ENCODE data around the gene TMEM200A.

Gene TMEM200A

DNA sequence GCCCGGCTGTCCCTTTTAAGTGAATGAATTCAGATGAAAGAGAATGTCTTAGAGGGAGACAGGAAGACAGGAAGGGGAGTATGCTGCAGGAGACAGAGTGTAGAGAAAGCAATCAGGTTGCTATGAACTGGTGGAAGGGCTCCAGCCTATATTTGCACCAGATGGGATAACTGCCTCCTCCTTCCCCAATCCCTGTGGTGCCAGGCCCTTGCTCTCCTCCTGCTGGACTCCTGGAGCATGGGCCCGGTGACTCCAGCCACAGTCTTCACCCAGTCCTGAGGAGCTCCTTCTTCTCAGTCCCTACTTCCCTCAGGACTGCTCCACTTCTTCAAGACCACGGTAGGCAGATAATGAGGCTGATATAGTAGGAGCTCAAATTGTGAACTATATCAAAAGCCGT, 91.8 kb downstream of the TMEM200A start:
- no peak overlapping the region for H3K9ac ChIP-seq (ENCODE audit: low read depth, low read length)
- no peak overlapping the region for H3K4me3 ChIP-seq (ENCODE audit: low read depth in 1 of 2, low read length in 2 of 2)
- no peak overlapping the region for H3K4me2 ChIP-seq (ENCODE audit: insufficient read depth, low read length)
- no peak for TF ChIP-seq EZH2 (IDR thresholded peaks at IDR 0.05; ENCODE audit: borderline replicate concordance, low read depth, low read length, severe bottlenecking)
- H4K20me1 ChIP-seq (ENCODE audit: insufficient read depth, low read length), result no peaks in the 10 kb centered on the region
- peak; percentile 69 for ATAC-seq (ENCODE audit: insufficient read depth, low read depth)
- H3K27me3 ChIP-seq (ENCODE audit: insufficient read depth, low read length, poor library complexity), result no peaks in the 10 kb centered on the region
- no peak overlapping the region for H3K27ac ChIP-seq (ENCODE audit: low read length)
- H3K79me2 ChIP-seq (ENCODE audit: insufficient read depth, low read length), result no peaks in the 10 kb centered on the region
- no peaks in the 10 kb centered on the region for H3K4me1 ChIP-seq (ENCODE audit: insufficient read depth, low read length)
- H3K36me3 ChIP-seq (ENCODE audit: insufficient read depth, low read length), result no peaks in the 10 kb centered on the region
- no peak overlapping the region for H2AFZ ChIP-seq (ENCODE audit: low read depth, low read length)
- DNase-seq, result no peak
- no peaks in the 10 kb centered on the region for H3K9me3 ChIP-seq (ENCODE audit: insufficient read depth, low read length, severe bottlenecking)

GRCh38 chr6:130459316-130459715, 93.5 kb downstream of the TMEM200A start:
- Histone ChIP-seq H3K79me2 (ENCODE audit: insufficient read depth, low read length) (no peaks in the 10 kb centered on the region), H3K9ac (ENCODE audit: low read depth, low read length) (no peak overlapping the region), H3K9me3 (ENCODE audit: insufficient read depth, low read length, severe bottlenecking) (no peaks in the 10 kb centered on the region), H3K27ac (ENCODE audit: low read length) (no peak overlapping the region), H3K36me3 (ENCODE audit: insufficient read depth, low read length) (no peaks in the 10 kb centered on the region), H3K27me3 (ENCODE audit: insufficient read depth, low read length, poor library complexity) (no peaks in the 10 kb centered on the region), H2AFZ (ENCODE audit: low read depth, low read length) (no peak overlapping the region), H3K4me2 (ENCODE audit: insufficient read depth, low read length) (no peak overlapping the region), H4K20me1 (ENCODE audit: insufficient read depth, low read length) (no peaks in the 10 kb centered on the region), H3K4me3 (ENCODE audit: low read depth in 1 of 2, low read length in 2 of 2) (no peak overlapping the region), H3K4me1 (ENCODE audit: insufficient read depth, low read length) (no peaks in the 10 kb centered on the region)
- TF ChIP-seq CTCF (IDR thresholded peaks at IDR 0.05; ENCODE audit: borderline replicate concordance, extremely low read depth, low read length, poor library complexity, severe bottlenecking) (no peak), EZH2 (IDR thresholded peaks at IDR 0.05; ENCODE audit: borderline replicate concordance, low read depth, low read length, severe bottlenecking) (no peak)
- no peak for ATAC-seq (ENCODE audit: insufficient read depth, low read depth)
- DNase-seq, result no peak

DNA sequence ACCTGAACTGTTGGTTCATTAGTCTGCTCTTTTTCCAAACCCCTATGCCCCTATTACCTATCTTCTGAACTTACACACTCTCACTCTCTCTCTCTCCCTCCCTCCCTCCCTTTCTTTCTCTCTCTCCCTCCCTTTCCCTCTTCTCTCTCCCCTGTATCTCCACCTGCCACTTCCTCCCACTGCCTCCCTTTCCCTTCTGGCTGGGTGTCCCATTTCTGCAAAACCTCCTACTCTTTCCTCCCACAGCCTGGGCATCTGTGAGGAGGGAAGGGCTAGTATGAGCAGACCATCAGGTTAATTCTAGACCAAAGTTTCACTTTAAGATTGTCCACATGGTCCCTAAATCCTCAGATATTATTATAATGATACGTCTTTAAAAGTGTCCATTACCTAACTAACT, 95.1 kb downstream of the TMEM200A start:
- TF ChIP-seq CTCF (IDR thresholded peaks at IDR 0.05; ENCODE audit: borderline replicate concordance, extremely low read depth, low read length, poor library complexity, severe bottlenecking), result no peak
- no peak for TF ChIP-seq EZH2 (IDR thresholded peaks at IDR 0.05; ENCODE audit: borderline replicate concordance, low read depth, low read length, severe bottlenecking)
- Histone ChIP-seq H3K4me1 (ENCODE audit: insufficient read depth, low read length) (no peaks in the 10 kb centered on the region), H3K27ac (ENCODE audit: low read length) (no peak overlapping the region), H3K9me3 (ENCODE audit: insufficient read depth, low read length, severe bottlenecking) (no peaks in the 10 kb centered on the region), H3K4me3 (ENCODE audit: low read depth in 1 of 2, low read length in 2 of 2) (no peak overlapping the region), H3K9ac (ENCODE audit: low read depth, low read length) (no peak overlapping the region), H2AFZ (ENCODE audit: low read depth, low read length) (no peak overlapping the region), H4K20me1 (ENCODE audit: insufficient read depth, low read length) (no peaks in the 10 kb centered on the region), H3K79me2 (ENCODE audit: insufficient read depth, low read length) (no peaks in the 10 kb centered on the region), H3K36me3 (ENCODE audit: insufficient read depth, low read length) (no peaks in the 10 kb centered on the region), H3K27me3 (ENCODE audit: insufficient read depth, low read length, poor library complexity) (no peaks in the 10 kb centered on the region), H3K4me2 (ENCODE audit: insufficient read depth, low read length) (no peak overlapping the region)
- DNase-seq (no peak), ATAC-seq (ENCODE audit: insufficient read depth, low read depth) (no peak)

- no peak overlapping the region for H3K4me3 ChIP-seq (ENCODE audit: low read depth in 1 of 2, low read length in 2 of 2)
- ATAC-seq (ENCODE audit: insufficient read depth, low read depth), result no peak
These were observed 100.4 kb downstream of the TMEM200A start for GRCh38 chr6:130466052-130466747.

More at GRCh38 chr6:130466052-130466747, 100.4 kb downstream of the TMEM200A start:
- Histone ChIP-seq H4K20me1 (ENCODE audit: insufficient read depth, low read length) (no peaks in the 10 kb centered on the region), H2AFZ (ENCODE audit: low read depth, low read length) (no peak overlapping the region), H3K4me1 (ENCODE audit: insufficient read depth, low read length) (no peaks in the 10 kb centered on the region), H3K27ac (ENCODE audit: low read length) (no peak overlapping the region), H3K79me2 (ENCODE audit: insufficient read depth, low read length) (no peaks in the 10 kb centered on the region), H3K36me3 (ENCODE audit: insufficient read depth, low read length) (no peaks in the 10 kb centered on the region), H3K9ac (ENCODE audit: low read depth, low read length) (no peak overlapping the region), H3K27me3 (ENCODE audit: insufficient read depth, low read length, poor library complexity) (no peaks in the 10 kb centered on the region), H3K4me2 (ENCODE audit: insufficient read depth, low read length) (no peak overlapping the region), H3K9me3 (ENCODE audit: insufficient read depth, low read length, severe bottlenecking) (no peaks in the 10 kb centered on the region)
- TF ChIP-seq CTCF (IDR thresholded peaks at IDR 0.05; ENCODE audit: borderline replicate concordance, extremely low read depth, low read length, poor library complexity, severe bottlenecking), result no peak
- TF ChIP-seq EZH2 (IDR thresholded peaks at IDR 0.05; ENCODE audit: borderline replicate concordance, low read depth, low read length, severe bottlenecking), result no peak
- no peak for DNase-seq

Measured in DND-41 (cell line).